K562 (cell line): Measurements from ENCODE around the gene SYT3. TPM values are rescaled to one million over a fixed set of nuclear protein-coding genes. Genes with fewer than 3 reads are reported as not detected.
A peak's percentile ranks its signal among the peaks of the same experiment; 100 is the strongest.

Source experiments
- ATF1 ChIP-seq, 2 experiments: fragments of 450-650 bp in 1 of 2; IDR thresholded peaks; 2 replicates each; pipeline ENCODE4 v1.6.1; 2016; ENCODE audit warnings: missing compliant biosample characterization in 1 of 2, missing genetic modification characterization in 1 of 2
- BCL6 ChIP-seq: fragments of 250-450 bp; sonication (Bioruptor Pico); IDR thresholded peaks from 2 replicates; pipeline ENCODE4 v1.4.0; 2020
- CHD1 ChIP-seq: fragments of 200-600 bp; sonication (generic); IDR thresholded peaks from one replicate; pipeline ENCODE4 v1.6.1; 2012; ENCODE audit warnings: mild to moderate bottlenecking, moderate library complexity, low read length, inconsistent platforms
- CTCF ChIP-seq, 3 experiments: IDR thresholded peaks in 2 of 3; conservative IDR thresholded peaks in 1 of 3; 2 replicates each; pipeline ENCODE4 v1.5.1; 2011 to 2012; ENCODE audit warnings: low read length in 3 of 3, mild to moderate bottlenecking in 3 of 3, control low read depth in 2 of 3, improper control_type of control experiment in 1 of 3, inconsistent platforms in 1 of 3, low read depth in 1 of 3, mixed read lengths in 1 of 3, moderate library complexity in 1 of 3; ENCODE audit not compliant: insufficient read depth in 2 of 3
- ESRRA ChIP-seq: fragments of 450-650 bp; IDR thresholded peaks from 2 replicates; pipeline ENCODE4 v1.6.1; 2014; ENCODE audit warnings: low read depth, mild to moderate bottlenecking, moderate library complexity, borderline replicate concordance
- FOXP1 ChIP-seq: sonication (generic); formaldehyde crosslinking; IDR thresholded peaks from 2 replicates; pipeline ENCODE4 v1.8.0; 2022; ENCODE audit warnings: mild to moderate bottlenecking, missing genetic modification reagents
- HDAC2 ChIP-seq: fragments of 450-650 bp; IDR thresholded peaks from 2 replicates; pipeline ENCODE4 v1.6.1; 2016; ENCODE audit warnings: mild to moderate bottlenecking
- KHSRP ChIP-seq: fragments of 450-650 bp; IDR thresholded peaks from 2 replicates; pipeline ENCODE4 v1.6.1; 2017
- MTA1 ChIP-seq: fragments of 450-650 bp; IDR thresholded peaks from 2 replicates; pipeline ENCODE4 v1.6.1; 2017; ENCODE audit warnings: borderline replicate concordance
- MTA3 ChIP-seq: fragments of 450-650 bp; formaldehyde crosslinking; IDR thresholded peaks from 2 replicates; pipeline ENCODE4 v1.6.1; 2017; ENCODE audit warnings: mild to moderate bottlenecking, borderline replicate concordance
- NCOR1 ChIP-seq: fragments of 450-650 bp; IDR thresholded peaks from 2 replicates; pipeline ENCODE4 v1.6.1; 2016; ENCODE audit warnings: mild to moderate bottlenecking, moderate library complexity
- RAD21 ChIP-seq, 2 experiments: fragments of 250-450 bp in 1 of 2; fragments of 450-650 bp in 1 of 2; sonication (Bioruptor Pico) in 1 of 2; formaldehyde crosslinking in 1 of 2; IDR thresholded peaks in 1 of 2; conservative IDR thresholded peaks in 1 of 2; 2 replicates each; pipeline versions ENCODE4 v1.4.0 to v1.8.0; 2020 to 2022; ENCODE audit warnings: mild to moderate bottlenecking in 2 of 2, moderate library complexity in 1 of 2
- ZBTB2 ChIP-seq: fragments of 450-650 bp; IDR thresholded peaks from 2 replicates; pipeline ENCODE4 v1.6.1; 2016; ENCODE audit warnings: antibody characterized with exemption
- ZNF263 ChIP-seq: sonication (generic); formaldehyde crosslinking; IDR thresholded peaks from 2 replicates; pipeline ENCODE4 v1.8.0; 2022; ENCODE audit warnings: mild to moderate bottlenecking, missing genetic modification reagents, borderline replicate concordance
- polyA plus RNA-seq, 8 experiments: library from polyadenylated mRNA; depleted of rRNA in 4 of 8; stranded (reverse) in 5 of 8; unstranded in 3 of 8; fragments of >200 nt; fragmentation: Nextera tagmentation in 2 of 8; fragmentation: Illumina TruSeq in 1 of 8; extraction: Ambion mirVana in 2 of 8; extraction: Trizol in 1 of 8; gene quantifications; 2 replicates each; pipeline versions ENCODE4 v1.2.1 to v1.2.3, GENCODE V29; 2011 to 2014; ENCODE audit warnings: inconsistent platforms in 1 of 8, missing spikeins in 1 of 8
- total RNA-seq, 7 experiments: library from RNA; depleted of rRNA in 6 of 7; stranded (reverse); fragments of >200 nt in 6 of 7; fragmentation: Illumina TruSeq in 2 of 7; extraction: Trizol in 2 of 7; gene quantifications; 2 replicates each; pipeline versions ENCODE4 v1.2.1 to v1.2.3, GENCODE V29; 2011 to 2021; ENCODE audit warnings: low replicate concordance in 1 of 7
- TF ChIP-seq, protein P1 (sequence below): fragments of 250-450 bp; sonication (Bioruptor Pico); IDR thresholded peaks from 2 replicates; pipeline ENCODE4 v1.5.1; 2021; ENCODE audit warnings: mild to moderate bottlenecking

SYT3 gene
- total and polyA plus RNA-seq, 9 of the 15 experiments (the other 6 are each of a cell fraction or from before 2014, with no cell fraction given) = 0.36 to 2.0 (median 0.54) TPM; not detected in 2

DNA sequence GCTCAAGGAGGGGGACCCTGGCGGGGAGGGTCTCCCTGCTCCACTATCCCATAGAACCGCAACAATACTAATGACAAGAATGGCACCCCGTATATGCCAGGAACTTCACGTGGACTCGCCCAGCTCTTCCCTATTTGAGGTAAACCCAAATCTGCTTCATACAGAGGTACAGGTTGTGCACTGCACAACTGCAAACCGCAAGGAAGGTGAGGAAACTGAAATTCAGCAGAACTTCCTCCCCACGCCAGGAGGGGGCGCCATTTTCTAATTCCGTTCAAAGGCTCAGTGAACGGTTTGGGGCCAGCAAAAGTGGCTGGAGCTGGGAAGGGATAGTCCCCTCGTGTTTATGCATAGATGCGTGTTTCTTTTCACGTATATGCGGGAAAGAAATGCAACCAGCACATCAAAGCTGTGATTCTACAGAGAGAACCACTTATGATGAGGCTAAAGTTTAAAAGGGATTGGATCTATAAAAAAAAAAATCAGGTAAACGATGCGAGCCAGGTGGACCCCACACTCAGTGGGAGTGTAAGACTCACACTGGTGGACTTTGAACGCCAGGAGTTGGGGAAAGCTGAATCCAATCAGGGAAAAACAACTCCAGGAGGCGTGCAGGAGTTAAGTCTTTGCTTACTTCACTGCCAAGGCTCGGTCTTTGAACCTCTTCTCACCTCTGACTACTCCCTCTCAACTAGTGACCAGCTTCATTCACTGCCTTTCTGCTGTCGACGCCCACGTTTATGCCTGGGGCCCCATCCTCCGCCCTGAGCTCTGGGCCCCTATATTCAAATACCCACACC lies 29.8 kb upstream of the SYT3 start (continued):
- peak; percentile 79 to 96 (median 88) for TF ChIP-seq CTCF (IDR thresholded peaks at IDR 0.05 in 2 of 3, conservative IDR thresholded peaks at IDR 0.05 in 1 of 3; ENCODE audit: insufficient read depth in 2 of 3, low read depth in 1 of 3, low read length in 3 of 3)
- peak; percentile 43; the same call in 1 of the 2 replicates for TF ChIP-seq HDAC2
- TF ChIP-seq ESRRA = peak; percentile 79; the same call in 1 of the 2 replicates
- no peak for TF ChIP-seq NCOR1
- no peak for TF ChIP-seq BCL6 (CRISPR knock-in tag)
- TF ChIP-seq, protein P1, sequence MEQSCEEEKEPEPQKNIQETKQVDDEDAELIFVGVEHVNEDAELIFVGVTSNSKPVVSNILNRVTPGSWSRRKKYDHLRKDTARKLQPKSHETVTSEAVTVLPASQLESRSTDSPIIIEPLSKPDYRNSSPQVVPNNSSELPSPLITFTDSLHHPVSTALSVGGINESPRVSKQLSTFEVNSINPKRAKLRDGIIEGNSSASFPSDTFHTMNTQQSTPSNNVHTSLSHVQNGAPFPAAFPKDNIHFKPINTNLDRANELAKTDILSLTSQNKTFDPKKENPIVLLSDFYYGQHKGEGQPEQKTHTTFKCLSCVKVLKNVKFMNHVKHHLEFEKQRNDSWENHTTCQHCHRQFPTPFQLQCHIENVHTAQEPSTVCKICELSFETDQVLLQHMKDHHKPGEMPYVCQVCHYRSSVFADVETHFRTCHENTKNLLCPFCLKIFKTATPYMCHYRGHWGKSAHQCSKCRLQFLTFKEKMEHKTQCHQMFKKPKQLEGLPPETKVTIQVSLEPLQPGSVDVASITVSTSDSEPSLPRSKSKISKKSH (CRISPR knock-in tag) = no peak
- TF ChIP-seq ZBTB2 = peak; percentile 86
- 0 out of 2 replicates have a peak, but pooled peaks have one; percentile 45 for TF ChIP-seq MTA1
- TF ChIP-seq ATF1 (CRISPR knock-in tag; IDR thresholded peaks at IDR 0.05) = no peak
- TF ChIP-seq ATF1 (tag; IDR thresholded peaks at IDR 0.05) = peak; percentile 12; the same call in 1 of the 2 replicates
- 0 out of 2 replicates have a peak, but pooled peaks have one; percentile 37 for TF ChIP-seq FOXP1
- no peak for TF ChIP-seq CHD1
- TF ChIP-seq KHSRP = no peak
- TF ChIP-seq ZNF263 (CRISPR knock-in tag) = no peak
- TF ChIP-seq MTA3 = peak; percentile 71; the same call in 1 of the 2 replicates
- TF ChIP-seq RAD21 (CRISPR knock-in tag; conservative IDR thresholded peaks at IDR 0.05 in 1 of 2, IDR thresholded peaks at IDR 0.05 in 1 of 2) = peak; percentile 41 to 64; a peak in 3 of 4 replicates
